Esophagus squamous epithelium (tissue), 5 donors: ENCODE results near the gene KRIT1. TPM values are rescaled to one million over a fixed set of nuclear protein-coding genes. Genes with fewer than 3 reads are reported as not detected.

Experiments
- DNase-seq: peaks from one replicate; lab custom pipeline; 2025; lab: John Stamatoyannopoulos, UW
- H3K27ac ChIP-seq, 4 donors: fragments of 200-600 bp; sonication (generic); one replicate each; pipeline ENCODE4 v1.5.1; 2016 to 2019; ENCODE audit warnings: mild to moderate bottlenecking in 1 of 4
- H3K27me3 ChIP-seq, 4 donors: fragments of 200-600 bp; sonication (generic); 1 replicate in 3 of 4; 2 replicates in 1 of 4; pipeline versions ENCODE4 v1.5.1 to v1.6.0; 2017 to 2021; ENCODE audit warnings: antibody characterized with exemption in 1 of 4
- H3K36me3 ChIP-seq, 3 donors: fragments of 200-600 bp; sonication (generic); one replicate each; pipeline ENCODE4 v1.5.1; 2016 to 2019
- H3K4me1 ChIP-seq, 3 donors: fragments of 200-600 bp; sonication (generic); one replicate each; pipeline ENCODE4 v1.5.1; 2017 to 2019
- H3K4me3 ChIP-seq, 4 donors: fragments of 200-600 bp; sonication (generic); 1 replicate in 3 of 4; 2 replicates in 1 of 4; pipeline ENCODE4 v1.5.1; 2016 to 2019; ENCODE audit warnings: mild to moderate bottlenecking in 2 of 4, moderate library complexity in 1 of 4
- H3K9me3 ChIP-seq, 3 donors: fragments of 200-600 bp; sonication (generic); one replicate each; pipeline ENCODE4 v1.5.1; 2016 to 2019
- CTCF ChIP-seq, 6 experiments: fragments of 450-650 bp in 4 of 6; fragments of 200-600 bp in 2 of 6; sonication (generic) in 2 of 6; IDR thresholded peaks; one replicate each; pipeline ENCODE4 v1.5.1; 2016 to 2019; ENCODE audit warnings: antibody characterized with exemption in 6 of 6, mild to moderate bottlenecking in 4 of 6, moderate library complexity in 4 of 6
- POLR2A ChIP-seq, 4 donors: fragments of 450-650 bp; IDR thresholded peaks; one replicate each; pipeline ENCODE4 v1.6.1; 2017; ENCODE audit warnings: antibody characterized with exemption in 4 of 4, mild to moderate bottlenecking in 4 of 4, moderate library complexity in 3 of 4
- WGBS, 2 donors: methylation state at CpG; one replicate each; pipeline ENCODE4 v1.1.5; 2018; 5-methylcytosine and 5-hydroxymethylcytosine counted together
- intact Hi-C: fragments of 100-400 bp; cut with DNase I; formaldehyde crosslinking; loops from one replicate; pipeline ENCODE4 v1.15.0; 2022
- total RNA-seq, 4 donors: library from RNA; depleted of rRNA; stranded (reverse); fragments of >200 nt; gene quantifications; one replicate each; pipeline ENCODE4 v1.1.0, GENCODE V29; 2016
- donor health status: DM: yes; HTN: yes; CAD: no.

Gene KRIT1
- total RNA-seq, 4 donors from 2014 or later, result 33.9 to 81.5 (median 56.8) TPM

- 88 to 93% methylated on average over 2 of the region's 2 CpGs for WGBS, 2 donors
- no peak for DNase-seq
Measured at GRCh38 chr7:92276460-92276864, 30.7 kb upstream of the KRIT1 start.

GRCh38 chr7:92275327-92275726 is 29.6 kb upstream of the KRIT1 start:
- H3K27me3 ChIP-seq, result no peaks in the 10 kb centered on the region
- H3K4me3 ChIP-seq, result no peak overlapping the region
- H3K9me3 ChIP-seq, result no peaks in the 10 kb centered on the region
- intact Hi-C loops, result no loop called here
- no peaks in the 10 kb centered on the region for H3K36me3 ChIP-seq
- WGBS, 2 donors, result 91 to 95% methylated on average over 4 of the region's 4 CpGs
- H3K27ac ChIP-seq, result no peak overlapping the region
- DNase-seq, result no peak
- peaks cover 6 to 16% (median 8%) of the 10 kb centered on the region in 3 donors for H3K4me1 ChIP-seq
- TF ChIP-seq POLR2A (IDR thresholded peaks at IDR 0.05), result no peak
- TF ChIP-seq CTCF (IDR thresholded peaks at IDR 0.05), result no peak

More at GRCh38 chr7:92276460-92276864, 30.7 kb upstream of the KRIT1 start:
- Histone ChIP-seq H3K36me3 (no peaks in the 10 kb centered on the region), H3K4me1 (peaks cover 6 to 16% (median 8%) of the 10 kb centered on the region in 3 donors), H3K27me3 (no peaks in the 10 kb centered on the region), H3K27ac (no peak overlapping the region), H3K9me3 (no peaks in the 10 kb centered on the region), H3K4me3 (no peak overlapping the region)
- intact Hi-C loops, result no loop called here
- TF ChIP-seq CTCF (IDR thresholded peaks at IDR 0.05) (no peak), POLR2A (IDR thresholded peaks at IDR 0.05) (no peak)

- Histone ChIP-seq H3K9me3 (no peaks in the 10 kb centered on the region), H3K4me3 (no peak overlapping the region), H3K36me3 (no peaks in the 10 kb centered on the region), H3K27me3 (no peaks in the 10 kb centered on the region), H3K4me1 (peaks cover 0 to 6% (median 2%) of the 10 kb centered on the region in 3 donors), H3K27ac (no peak overlapping the region)
- intact Hi-C loops, result no loop called here
- 73 to 83% methylated on average over 1 of the region's 1 CpG for WGBS, 2 donors
- DNase-seq, result no peak
- TF ChIP-seq POLR2A (IDR thresholded peaks at IDR 0.05), result no peak
- no peak for TF ChIP-seq CTCF (IDR thresholded peaks at IDR 0.05)
Measured at GRCh38 chr7:92268921-92269320, 23.2 kb upstream of the KRIT1 start.

- DNase-seq, result no peak
- Histone ChIP-seq H3K36me3 (no peaks in the 10 kb centered on the region), H3K4me1 (peaks cover 0 to 6% (median 2%) of the 10 kb centered on the region in 3 donors), H3K4me3 (no peak overlapping the region), H3K27ac (no peak overlapping the region), H3K27me3 (no peaks in the 10 kb centered on the region), H3K9me3 (no peaks in the 10 kb centered on the region)
- TF ChIP-seq CTCF (IDR thresholded peaks at IDR 0.05), result no peak
- intact Hi-C loops, result no loop called here
- 82 to 89% methylated on average over 4 of the region's 5 CpGs for WGBS, 2 donors
Measured at GRCh38 chr7:92266415-92267241, 20.9 kb upstream of the KRIT1 start.

GRCh38 chr7:92260248-92260781 is 14.6 kb upstream of the KRIT1 start:
- Histone ChIP-seq H3K36me3 (peaks cover 0 to 9% (median 0%) of the 10 kb centered on the region in 3 donors), H3K27me3 (no peaks in the 10 kb centered on the region), H3K27ac (no peak overlapping the region), H3K4me3 (no peak overlapping the region), H3K9me3 (no peaks in the 10 kb centered on the region), H3K4me1 (no peaks in the 10 kb centered on the region)
- DNase-seq, result no peak
- WGBS, 2 donors, result 51 to 68% methylated on average over 7 of the region's 7 CpGs
- intact Hi-C loops, result no loop called here
- TF ChIP-seq POLR2A (IDR thresholded peaks at IDR 0.05) (no peak), CTCF (IDR thresholded peaks at IDR 0.05) (no peak)
